ENCODE measurements around the gene ABTB2. TPM values are rescaled to one million over a fixed set of nuclear protein-coding genes. Genes with fewer than 3 reads are reported as not detected.

Gene ABTB2
- total and polyA plus RNA-seq, 2 experiments from 2014 or later: 2.6 to 12.1 TPM

DNA sequence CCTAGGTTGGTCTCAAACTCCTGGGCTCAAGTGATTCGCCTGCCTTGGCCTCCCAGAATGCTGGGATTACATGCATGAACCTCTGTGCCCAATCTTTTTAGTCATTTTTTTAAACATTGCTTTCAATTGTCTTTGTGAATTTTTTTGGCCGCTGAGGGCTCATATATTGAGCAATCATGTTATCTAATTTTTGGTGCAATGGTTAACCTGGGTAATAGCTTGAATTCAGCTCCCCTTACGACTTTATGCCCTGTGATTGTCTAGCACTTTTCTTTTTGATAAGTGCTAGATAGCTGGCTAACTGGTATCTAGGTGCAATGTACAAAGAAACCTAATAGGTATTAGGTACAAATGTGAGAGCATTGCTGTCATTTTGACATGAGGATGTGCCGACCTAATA is 45.6 kb upstream of the ABTB2 start (continued):
- TF ChIP-seq, protein P1, sequence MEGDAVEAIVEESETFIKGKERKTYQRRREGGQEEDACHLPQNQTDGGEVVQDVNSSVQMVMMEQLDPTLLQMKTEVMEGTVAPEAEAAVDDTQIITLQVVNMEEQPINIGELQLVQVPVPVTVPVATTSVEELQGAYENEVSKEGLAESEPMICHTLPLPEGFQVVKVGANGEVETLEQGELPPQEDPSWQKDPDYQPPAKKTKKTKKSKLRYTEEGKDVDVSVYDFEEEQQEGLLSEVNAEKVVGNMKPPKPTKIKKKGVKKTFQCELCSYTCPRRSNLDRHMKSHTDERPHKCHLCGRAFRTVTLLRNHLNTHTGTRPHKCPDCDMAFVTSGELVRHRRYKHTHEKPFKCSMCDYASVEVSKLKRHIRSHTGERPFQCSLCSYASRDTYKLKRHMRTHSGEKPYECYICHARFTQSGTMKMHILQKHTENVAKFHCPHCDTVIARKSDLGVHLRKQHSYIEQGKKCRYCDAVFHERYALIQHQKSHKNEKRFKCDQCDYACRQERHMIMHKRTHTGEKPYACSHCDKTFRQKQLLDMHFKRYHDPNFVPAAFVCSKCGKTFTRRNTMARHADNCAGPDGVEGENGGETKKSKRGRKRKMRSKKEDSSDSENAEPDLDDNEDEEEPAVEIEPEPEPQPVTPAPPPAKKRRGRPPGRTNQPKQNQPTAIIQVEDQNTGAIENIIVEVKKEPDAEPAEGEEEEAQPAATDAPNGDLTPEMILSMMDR (conservative IDR thresholded peaks at IDR 0.05; ENCODE audit: low read depth in 2 of 2): no peak
- no peak for TF ChIP-seq JUNB (IDR thresholded peaks at IDR 0.05; ENCODE audit: unreplicated experiment)
- TF ChIP-seq ZNF331 (CRISPR knock-in tag; IDR thresholded peaks at IDR 0.05; ENCODE audit: low read depth): no peak
- no peak for TF ChIP-seq POLR2AphosphoS5 (IDR thresholded peaks at IDR 0.05; ENCODE audit: low read depth)
- TF ChIP-seq, protein P2, sequence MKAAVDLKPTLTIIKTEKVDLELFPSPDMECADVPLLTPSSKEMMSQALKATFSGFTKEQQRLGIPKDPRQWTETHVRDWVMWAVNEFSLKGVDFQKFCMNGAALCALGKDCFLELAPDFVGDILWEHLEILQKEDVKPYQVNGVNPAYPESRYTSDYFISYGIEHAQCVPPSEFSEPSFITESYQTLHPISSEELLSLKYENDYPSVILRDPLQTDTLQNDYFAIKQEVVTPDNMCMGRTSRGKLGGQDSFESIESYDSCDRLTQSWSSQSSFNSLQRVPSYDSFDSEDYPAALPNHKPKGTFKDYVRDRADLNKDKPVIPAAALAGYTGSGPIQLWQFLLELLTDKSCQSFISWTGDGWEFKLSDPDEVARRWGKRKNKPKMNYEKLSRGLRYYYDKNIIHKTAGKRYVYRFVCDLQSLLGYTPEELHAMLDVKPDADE (IDR thresholded peaks at IDR 0.05): no peak
- TF ChIP-seq ZNF114 (CRISPR knock-in tag; IDR thresholded peaks at IDR 0.05): no peak

DNA sequence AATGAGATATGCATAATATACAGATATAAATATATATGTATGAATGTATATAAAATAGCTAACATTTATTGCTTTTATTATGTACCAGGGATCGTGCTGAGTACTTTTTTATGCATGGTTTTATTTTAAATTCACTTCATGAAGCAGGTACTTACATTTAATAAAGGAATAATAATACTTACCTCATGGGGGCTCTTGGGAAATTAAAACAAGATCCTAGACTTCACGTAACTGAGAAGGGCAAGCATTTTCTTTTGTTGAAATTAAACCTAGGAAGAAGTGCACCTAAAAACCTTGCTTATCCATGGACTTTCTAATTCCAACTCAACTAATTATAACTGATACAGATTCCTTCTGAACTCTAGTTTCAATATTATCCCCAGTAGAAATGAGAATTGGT is 40.0 kb upstream of the ABTB2 start:
- Histone ChIP-seq H3K4me1 (ENCODE audit: insufficient read depth) (no peaks in the 10 kb centered on the region), H3K4me3 (no peak overlapping the region), H4K20me1 (replicated peaks; ENCODE audit: insufficient read depth) (no peaks in the 10 kb centered on the region), H3F3A (replicated peaks; ENCODE audit: low read depth) (no peaks in the 10 kb centered on the region), H3K4me2 (no peak overlapping the region), H3K36me3 (ENCODE audit: insufficient read depth) (no peaks in the 10 kb centered on the region), H3K9me2 (ENCODE audit: insufficient read depth) (no peaks in the 10 kb centered on the region), H3K27ac (ENCODE audit: low read depth) (no peak overlapping the region), H3K27me3 (ENCODE audit: insufficient read depth) (no peaks in the 10 kb centered on the region), H2AFZ (no peak overlapping the region), H3K79me2 (replicated peaks; ENCODE audit: insufficient read depth) (no peaks in the 10 kb centered on the region)
- TF ChIP-seq POLR2AphosphoS5 (IDR thresholded peaks at IDR 0.05; ENCODE audit: low read depth) (no peak), ZNF331 (CRISPR knock-in tag; IDR thresholded peaks at IDR 0.05; ENCODE audit: low read depth) (no peak), NANOG (IDR thresholded peaks at IDR 0.05; ENCODE audit: borderline replicate concordance) (no peak), JUNB (IDR thresholded peaks at IDR 0.05; ENCODE audit: unreplicated experiment) (no peak), CREB1 (CRISPR knock-in tag; IDR thresholded peaks at IDR 0.05; ENCODE audit: low read depth) (no peak)
- TF ChIP-seq, protein P3, sequence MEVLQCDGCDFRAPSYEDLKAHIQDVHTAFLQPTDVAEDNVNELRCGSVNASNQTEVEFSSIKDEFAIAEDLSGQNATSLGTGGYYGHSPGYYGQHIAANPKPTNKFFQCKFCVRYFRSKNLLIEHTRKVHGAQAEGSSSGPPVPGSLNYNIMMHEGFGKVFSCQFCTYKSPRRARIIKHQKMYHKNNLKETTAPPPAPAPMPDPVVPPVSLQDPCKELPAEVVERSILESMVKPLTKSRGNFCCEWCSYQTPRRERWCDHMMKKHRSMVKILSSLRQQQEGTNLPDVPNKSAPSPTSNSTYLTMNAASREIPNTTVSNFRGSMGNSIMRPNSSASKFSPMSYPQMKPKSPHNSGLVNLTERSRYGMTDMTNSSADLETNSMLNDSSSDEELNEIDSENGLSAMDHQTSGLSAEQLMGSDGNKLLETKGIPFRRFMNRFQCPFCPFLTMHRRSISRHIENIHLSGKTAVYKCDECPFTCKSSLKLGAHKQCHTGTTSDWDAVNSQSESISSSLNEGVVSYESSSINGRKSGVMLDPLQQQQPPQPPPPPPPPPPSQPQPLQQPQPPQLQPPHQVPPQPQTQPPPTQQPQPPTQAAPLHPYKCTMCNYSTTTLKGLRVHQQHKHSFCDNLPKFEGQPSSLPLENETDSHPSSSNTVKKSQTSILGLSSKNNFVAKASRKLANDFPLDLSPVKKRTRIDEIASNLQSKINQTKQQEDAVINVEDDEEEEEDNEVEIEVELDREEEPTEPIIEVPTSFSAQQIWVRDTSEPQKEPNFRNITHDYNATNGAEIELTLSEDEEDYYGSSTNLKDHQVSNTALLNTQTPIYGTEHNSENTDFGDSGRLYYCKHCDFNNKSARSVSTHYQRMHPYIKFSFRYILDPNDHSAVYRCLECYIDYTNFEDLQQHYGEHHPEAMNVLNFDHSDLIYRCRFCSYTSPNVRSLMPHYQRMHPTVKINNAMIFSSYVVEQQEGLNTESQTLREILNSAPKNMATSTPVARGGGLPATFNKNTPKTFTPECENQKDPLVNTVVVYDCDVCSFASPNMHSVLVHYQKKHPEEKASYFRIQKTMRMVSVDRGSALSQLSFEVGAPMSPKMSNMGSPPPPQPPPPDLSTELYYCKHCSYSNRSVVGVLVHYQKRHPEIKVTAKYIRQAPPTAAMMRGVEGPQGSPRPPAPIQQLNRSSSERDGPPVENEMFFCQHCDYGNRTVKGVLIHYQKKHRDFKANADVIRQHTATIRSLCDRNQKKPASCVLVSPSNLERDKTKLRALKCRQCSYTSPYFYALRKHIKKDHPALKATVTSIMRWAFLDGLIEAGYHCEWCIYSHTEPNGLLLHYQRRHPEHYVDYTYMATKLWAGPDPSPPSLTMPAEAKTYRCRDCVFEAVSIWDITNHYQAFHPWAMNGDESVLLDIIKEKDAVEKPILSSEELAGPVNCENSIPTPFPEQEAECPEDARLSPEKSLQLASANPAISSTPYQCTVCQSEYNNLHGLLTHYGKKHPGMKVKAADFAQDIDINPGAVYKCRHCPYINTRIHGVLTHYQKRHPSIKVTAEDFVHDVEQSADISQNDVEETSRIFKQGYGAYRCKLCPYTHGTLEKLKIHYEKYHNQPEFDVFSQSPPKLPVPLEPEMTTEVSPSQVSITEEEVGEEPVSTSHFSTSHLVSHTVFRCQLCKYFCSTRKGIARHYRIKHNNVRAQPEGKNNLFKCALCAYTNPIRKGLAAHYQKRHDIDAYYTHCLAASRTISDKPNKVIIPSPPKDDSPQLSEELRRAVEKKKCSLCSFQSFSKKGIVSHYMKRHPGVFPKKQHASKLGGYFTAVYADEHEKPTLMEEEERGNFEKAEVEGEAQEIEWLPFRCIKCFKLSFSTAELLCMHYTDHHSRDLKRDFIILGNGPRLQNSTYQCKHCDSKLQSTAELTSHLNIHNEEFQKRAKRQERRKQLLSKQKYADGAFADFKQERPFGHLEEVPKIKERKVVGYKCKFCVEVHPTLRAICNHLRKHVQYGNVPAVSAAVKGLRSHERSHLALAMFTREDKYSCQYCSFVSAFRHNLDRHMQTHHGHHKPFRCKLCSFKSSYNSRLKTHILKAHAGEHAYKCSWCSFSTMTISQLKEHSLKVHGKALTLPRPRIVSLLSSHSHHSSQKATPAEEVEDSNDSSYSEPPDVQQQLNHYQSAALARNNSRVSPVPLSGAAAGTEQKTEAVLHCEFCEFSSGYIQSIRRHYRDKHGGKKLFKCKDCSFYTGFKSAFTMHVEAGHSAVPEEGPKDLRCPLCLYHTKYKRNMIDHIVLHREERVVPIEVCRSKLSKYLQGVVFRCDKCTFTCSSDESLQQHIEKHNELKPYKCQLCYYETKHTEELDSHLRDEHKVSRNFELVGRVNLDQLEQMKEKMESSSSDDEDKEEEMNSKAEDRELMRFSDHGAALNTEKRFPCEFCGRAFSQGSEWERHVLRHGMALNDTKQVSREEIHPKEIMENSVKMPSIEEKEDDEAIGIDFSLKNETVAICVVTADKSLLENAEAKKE (CRISPR knock-in tag; IDR thresholded peaks at IDR 0.05): no peak
- Mint-ChIP-seq H3K4me1 (peaks cover 10% of the 10 kb centered on the region), H3K27ac (no peak overlapping the region), H3K27me3 (ENCODE audit: insufficient read depth, low read depth, poor library complexity) (peaks cover under 1% of the 10 kb centered on the region), H3K9me3 (peaks cover 2% of the 10 kb centered on the region; the same call in 1 of the 3 replicates), H3K4me3 (no peak overlapping the region), H3K36me3 (ENCODE audit: low read depth) (no peaks in the 10 kb centered on the region)
- no peak for DNase-seq (ENCODE audit: low spot score)
- ATAC-seq: no peak

Measured in GM23338 (cell line).